DMS79 treated with DMSO at 0.1 percent for 48 hours (cell line): ENCODE results near the gene WDR31.
A peak's percentile ranks its signal among the peaks of the same experiment; 100 is the strongest.
"Not testable (repeated sequence)": the region's sequence is repeated elsewhere in the genome, so short reads cannot be mapped to it uniquely, and the experiment has no call there.

Experiments used
- DNase-seq: peaks from one replicate; lab custom pipeline; 2025; lab: John Stamatoyannopoulos, UW

The WDR31 gene

DNA sequence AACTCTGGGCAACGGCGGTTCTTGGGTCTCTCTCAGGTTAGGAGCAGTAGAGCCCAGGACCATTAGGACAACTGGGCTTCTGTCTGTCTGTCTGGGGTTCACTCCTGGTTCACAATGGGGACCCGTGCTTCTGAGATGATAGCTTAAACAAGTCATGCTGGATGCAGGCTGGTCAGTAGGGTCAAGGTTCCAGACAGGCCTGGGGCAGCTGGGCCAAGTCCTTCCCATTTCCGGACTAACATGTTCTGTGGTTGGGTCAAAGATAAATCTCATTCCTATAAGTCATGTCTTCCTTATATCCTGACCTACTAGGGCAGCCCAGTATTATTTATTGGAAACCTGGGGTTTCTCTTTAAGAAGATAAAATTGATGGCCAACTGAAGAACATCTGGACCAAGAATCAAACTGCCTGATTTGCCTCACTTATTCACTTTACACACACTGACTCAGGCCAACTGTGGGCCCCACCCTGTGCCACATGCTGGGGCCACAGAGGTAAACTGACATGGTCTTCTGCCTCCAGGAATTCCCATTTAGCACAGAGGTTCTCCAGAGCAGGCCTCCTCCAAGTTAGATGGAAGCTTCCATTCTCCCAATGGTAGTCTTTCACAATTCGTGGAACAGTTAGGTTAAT is 28.4 kb upstream of the WDR31 start:
- no peak for DNase-seq

- DNase-seq, result not testable (repeated sequence)
These were observed 25.6 kb upstream of the WDR31 start for GRCh38 chr9:113365652-113366051.

- no peak for DNase-seq
These were observed 24.9 kb upstream of the WDR31 start for GRCh38 chr9:113364951-113365350.

DNA sequence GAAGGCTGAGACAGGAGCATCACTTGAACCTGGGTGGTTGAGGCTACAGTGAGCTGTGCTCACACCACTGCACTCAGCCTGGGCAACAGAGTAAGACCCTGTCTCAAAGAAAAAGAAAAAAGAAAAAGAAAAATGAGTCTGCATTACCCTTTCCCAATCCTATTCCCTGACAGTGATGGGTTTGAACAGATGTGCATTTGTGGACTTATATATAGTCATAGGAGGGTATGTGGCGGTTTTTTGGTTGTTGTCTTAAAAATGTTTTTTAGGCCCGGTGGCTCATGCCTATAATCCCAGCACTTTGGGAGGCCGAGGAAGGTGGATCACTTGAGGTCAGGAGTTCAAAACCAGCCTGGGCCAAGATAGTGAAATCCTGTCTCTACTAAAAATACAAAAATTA is 23.3 kb upstream of the WDR31 start:
- no peak for DNase-seq

GRCh38 chr9:113361304-113362018 is 21.4 kb upstream of the WDR31 start:
- no peak for DNase-seq

DNA sequence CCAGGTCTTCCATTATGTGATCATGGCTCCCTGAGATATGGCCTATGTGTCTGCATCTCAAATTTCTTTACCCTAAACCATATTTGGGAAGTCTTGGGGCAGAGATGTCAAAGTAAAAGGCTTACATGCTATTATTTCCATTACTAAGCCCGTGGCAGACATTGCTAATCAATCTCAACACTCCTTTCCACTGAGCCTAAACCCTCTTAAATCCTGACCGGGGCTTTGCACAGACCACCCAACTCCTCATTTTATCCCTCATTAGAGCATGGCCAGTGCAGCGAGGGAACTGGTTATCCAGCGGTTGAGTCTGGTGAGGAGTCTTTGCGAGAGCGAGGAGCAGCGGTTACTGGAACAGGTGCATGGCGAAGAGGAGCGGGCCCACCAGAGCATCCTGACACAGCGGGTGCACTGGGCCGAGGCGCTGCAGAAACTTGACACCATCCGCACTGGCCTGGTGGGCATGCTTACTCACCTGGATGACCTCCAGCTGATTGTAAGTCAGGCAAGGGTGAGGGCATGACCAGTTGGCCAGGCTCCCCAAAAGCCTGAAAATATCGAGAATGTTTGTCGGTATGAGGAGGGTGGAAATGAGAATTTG is 20.3 kb upstream of the WDR31 start:
- no peak for DNase-seq

- no peak for DNase-seq
These were observed 19.3 kb upstream of the WDR31 start for GRCh38 chr9:113359385-113359784.

DNA sequence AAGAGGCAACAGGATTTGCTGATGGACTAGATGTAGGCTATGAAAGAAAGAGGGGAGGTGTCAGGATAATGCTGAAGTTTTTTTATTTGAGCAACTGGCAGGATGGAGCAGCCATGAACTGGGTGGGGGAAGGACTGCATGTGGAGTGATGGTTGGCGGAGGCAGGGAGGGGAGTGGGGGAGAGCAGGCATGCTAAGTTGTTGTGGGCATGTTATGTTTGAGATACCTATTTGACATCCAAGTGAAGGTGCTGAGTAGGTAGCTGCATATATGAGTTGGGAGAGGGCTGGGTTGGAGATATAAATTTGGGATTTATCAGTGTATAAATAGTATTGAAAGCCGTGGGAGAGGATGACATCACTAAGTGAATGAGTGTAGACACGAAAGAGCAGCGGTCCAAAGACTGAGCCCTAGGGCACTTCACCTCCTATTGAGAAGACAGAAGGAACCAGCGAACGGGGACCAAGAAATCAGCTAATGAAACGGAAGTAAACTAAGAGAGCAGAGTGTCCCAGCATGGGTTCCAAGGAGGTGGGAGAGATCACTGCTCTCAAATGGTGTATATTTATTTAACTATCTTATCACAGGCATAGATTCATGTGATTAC is 16.7 kb upstream of the WDR31 start:
- no peak for DNase-seq

DNA sequence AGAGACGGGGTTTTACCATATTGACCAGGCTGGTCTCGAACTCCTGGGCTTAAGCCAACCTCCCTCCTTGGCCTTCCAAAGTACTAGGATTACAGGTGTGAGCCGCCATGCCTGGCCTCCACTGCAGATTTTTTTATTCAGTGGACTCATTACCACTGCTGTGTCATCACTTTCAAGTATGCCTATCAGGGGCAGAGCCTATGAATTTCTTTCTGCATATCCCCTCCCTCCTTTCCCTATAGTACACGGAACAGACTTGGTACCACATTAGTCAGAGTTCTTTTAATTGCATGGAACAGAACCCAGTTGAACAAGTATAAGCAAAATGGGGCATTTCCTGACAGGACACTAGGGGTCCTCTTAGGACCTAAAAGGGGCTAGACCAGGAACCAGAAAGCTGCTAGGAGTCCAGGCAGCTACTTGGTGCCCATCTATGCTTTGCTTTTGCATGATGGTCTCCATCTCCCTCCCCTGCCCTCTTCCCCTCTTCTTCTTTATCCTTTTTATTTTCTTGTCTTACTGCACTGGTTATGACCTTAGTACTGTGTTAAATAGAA is 15.0 kb upstream of the WDR31 start:
- no peak for DNase-seq

DNA sequence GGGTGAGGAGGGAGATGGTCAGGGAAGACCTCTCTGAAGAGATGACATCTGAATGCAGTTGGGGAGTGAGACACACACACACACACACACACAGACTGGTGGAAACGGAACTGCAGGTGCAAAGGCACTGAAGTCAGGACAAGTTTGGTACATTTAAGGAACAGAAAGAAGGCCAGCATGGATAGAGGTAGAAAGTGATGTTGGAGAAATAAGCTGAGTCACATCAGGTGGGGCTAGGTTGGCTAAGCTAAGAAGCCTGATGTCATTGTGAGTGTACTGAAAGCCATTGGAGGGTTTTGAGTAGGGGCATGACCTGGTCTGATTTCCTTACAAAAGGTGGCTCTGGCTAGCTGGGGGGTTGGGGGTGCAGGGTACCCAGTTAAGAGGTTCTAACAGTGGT is 12.3 kb upstream of the WDR31 start:
- DNase-seq, result no peak

GRCh38 chr9:113352006-113352405 is 11.9 kb upstream of the WDR31 start:
- no peak for DNase-seq

GRCh38 chr9:113350937-113351336 is 10.9 kb upstream of the WDR31 start:
- no peak for DNase-seq

- DNase-seq, result peak; percentile 30
These were observed 10.1 kb upstream of the WDR31 start for GRCh38 chr9:113350107-113350661.

DNA sequence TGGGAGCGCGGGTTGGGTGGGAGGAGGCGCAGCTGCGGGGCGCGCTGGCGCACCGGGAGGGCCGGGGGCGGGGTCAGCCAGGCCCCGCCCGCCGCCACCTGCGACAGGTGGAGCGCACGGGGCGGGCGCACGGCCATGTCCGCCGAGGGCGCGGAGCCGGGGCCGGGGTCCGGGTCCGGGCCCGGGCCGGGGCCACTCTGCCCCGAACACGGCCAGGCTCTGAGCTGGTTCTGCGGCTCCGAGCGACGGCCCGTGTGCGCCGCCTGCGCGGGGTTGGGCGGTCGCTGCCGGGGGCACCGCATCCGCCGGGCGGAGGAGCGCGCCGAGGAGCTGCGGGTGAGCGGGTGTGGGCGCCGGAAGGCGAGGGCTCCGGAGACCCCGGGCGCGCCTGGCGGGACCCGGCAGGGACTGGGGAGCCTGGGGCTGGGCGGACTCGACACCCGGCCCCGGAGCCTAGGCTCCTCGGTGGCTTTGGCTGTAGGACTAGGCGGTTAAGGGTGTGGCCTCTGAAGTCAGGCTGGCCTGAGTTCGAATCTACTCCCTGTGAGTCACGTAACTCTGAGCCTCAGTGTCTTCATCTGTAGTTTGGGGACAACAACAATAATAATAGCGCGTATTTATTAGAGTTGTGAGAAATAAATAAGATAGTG is 9.5 kb upstream of the WDR31 start, which contains the start of gene BSPRY:
Gene BSPRY (plus strand): TSS at position 97 of the 650 bp plus-strand sequence. CDS start 39 bp downstream, at position 136.
- peak; percentile 17 for DNase-seq

DNA sequence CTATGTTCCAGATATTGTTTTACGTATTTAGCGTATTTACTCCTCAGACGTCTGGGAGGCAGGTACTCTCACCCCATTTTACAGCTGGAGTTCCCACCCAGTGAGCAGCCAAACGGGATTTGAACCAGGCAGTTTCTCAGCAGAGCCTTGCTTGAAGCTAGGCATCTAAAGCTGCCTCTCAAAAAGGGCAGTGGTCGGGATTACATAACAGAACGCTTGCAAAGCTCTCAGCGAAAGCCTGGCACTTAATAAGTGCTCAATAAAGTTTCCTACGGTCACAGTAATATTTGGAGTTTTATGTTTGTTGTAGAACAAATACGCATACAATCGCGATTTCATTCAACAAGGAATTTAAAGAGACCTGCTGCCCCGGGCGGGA is 9.0 kb upstream of the WDR31 start:
- DNase-seq, result no peak

GRCh38 chr9:113348437-113348836 is 8.4 kb upstream of the WDR31 start:
- DNase-seq, result no peak

GRCh38 chr9:113345671-113346070 is 5.6 kb upstream of the WDR31 start:
- DNase-seq, result no peak

GRCh38 chr9:113345190-113345589 is 5.1 kb upstream of the WDR31 start:
- DNase-seq, result peak; percentile 12

DNA sequence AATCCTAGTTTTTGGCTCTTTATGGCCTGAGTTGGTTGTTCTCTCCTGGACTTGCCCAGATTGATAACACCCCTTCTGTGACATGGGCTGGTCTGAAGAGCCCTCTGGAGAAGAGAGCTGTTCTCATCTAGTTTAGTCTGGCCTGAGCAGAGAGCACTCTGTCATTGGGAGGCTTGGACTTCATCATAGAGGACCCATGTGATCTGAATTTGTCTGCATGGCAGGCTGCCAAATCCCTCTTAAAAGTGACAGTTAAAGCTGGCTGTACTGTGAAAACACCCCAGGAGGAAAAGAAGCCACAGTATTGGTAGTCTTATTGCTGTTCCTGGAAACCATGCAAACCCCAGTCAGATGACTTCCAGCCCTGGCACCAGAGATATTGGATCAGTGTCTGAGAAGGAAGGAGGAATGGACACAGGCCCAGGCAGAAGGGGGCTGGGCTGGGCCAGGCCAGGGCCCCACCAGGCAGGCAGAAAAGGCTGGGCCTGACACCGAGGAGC is 3.7 kb upstream of the WDR31 start:
- DNase-seq, result peak; percentile 95

- peak; percentile 66 for DNase-seq
These were observed 1.8 kb upstream of the WDR31 start for GRCh38 chr9:113341712-113342410.

DNA sequence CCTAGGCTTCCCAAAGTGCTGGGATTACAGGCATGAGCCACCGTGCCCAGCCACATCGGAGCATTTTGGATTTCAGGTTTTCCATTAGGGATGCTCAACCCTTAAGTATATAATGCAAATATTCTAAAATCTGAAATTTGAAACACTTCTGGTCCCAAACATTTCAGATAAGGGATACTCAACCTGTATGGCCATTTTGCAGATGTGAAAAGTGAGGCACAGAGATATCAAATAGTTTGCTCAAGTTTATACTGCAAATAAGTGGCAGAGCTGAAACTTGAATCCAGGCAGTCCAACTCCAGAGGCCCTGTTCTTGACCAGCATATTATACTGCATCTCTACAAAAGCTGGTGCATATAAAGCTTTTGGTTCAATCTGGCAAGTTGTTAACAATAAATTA is 2.4 kb downstream of the WDR31 start:
- DNase-seq, result no peak
